Transverse colon (tissue), 4 donors: ENCODE measurements around the gene OR5L2.
"Not testable (repeated sequence)": the region's sequence is repeated elsewhere in the genome, so short reads cannot be mapped to it uniquely, and the experiment has no call there.

Source experiments
- EP300 ChIP-seq: sonication (generic); formaldehyde crosslinking; IDR thresholded peaks from one replicate; pipeline ENCODE4 v1.6.1; 2017; ENCODE audit warnings: antibody characterized with exemption, low read depth
- POLR2A ChIP-seq: fragments of 450-650 bp; IDR thresholded peaks from one replicate; pipeline ENCODE4 v1.6.1; 2016; ENCODE audit warnings: antibody characterized with exemption, mild to moderate bottlenecking, moderate library complexity
- POLR2AphosphoS5 ChIP-seq, 3 donors: sonication (generic); formaldehyde crosslinking; IDR thresholded peaks; one replicate each; pipeline ENCODE4 v1.6.1; 2016; ENCODE audit warnings: antibody characterized with exemption in 3 of 3
- TF ChIP-seq, protein P1 (sequence below), 5 experiments: fragments of 200-600 bp in 3 of 5; fragments of 450-650 bp in 2 of 5; sonication (generic) in 3 of 5; IDR thresholded peaks; 1 replicate in 2 of 5; 2 replicates in 3 of 5; pipeline ENCODE4 v1.5.1; 2016 to 2017; ENCODE audit warnings: antibody characterized with exemption in 5 of 5, inconsistent platforms in 3 of 5, mild to moderate bottlenecking in 2 of 5, moderate library complexity in 1 of 5

DNA sequence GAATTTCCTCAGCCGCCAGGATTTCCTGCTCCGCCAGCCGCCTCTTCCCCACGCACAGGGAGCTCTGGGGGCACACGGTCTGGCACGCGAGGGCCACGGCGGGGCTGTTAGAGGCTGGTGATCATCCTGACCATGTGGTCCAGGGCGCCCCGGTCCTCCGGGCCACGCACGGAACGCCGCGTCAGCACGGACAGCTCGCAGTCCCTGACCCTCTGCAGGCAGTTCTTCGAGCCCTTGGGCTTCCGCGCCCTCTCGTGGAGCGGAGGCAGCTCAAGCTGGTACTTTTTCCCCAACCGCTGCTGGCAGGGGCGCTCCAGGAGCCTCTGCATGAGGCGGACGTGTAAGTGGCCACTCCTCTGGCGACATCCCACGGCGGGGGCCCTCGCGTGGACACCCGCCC, 46.1 kb downstream of the OR5L2 start:
- TF ChIP-seq, protein P1, sequence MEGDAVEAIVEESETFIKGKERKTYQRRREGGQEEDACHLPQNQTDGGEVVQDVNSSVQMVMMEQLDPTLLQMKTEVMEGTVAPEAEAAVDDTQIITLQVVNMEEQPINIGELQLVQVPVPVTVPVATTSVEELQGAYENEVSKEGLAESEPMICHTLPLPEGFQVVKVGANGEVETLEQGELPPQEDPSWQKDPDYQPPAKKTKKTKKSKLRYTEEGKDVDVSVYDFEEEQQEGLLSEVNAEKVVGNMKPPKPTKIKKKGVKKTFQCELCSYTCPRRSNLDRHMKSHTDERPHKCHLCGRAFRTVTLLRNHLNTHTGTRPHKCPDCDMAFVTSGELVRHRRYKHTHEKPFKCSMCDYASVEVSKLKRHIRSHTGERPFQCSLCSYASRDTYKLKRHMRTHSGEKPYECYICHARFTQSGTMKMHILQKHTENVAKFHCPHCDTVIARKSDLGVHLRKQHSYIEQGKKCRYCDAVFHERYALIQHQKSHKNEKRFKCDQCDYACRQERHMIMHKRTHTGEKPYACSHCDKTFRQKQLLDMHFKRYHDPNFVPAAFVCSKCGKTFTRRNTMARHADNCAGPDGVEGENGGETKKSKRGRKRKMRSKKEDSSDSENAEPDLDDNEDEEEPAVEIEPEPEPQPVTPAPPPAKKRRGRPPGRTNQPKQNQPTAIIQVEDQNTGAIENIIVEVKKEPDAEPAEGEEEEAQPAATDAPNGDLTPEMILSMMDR (IDR thresholded peaks at IDR 0.05): not testable (repeated sequence)
- TF ChIP-seq POLR2AphosphoS5 (IDR thresholded peaks at IDR 0.05); EP300; POLR2A: not testable (repeated sequence)
